Adrenal gland (tissue), 12 donors: Measurements from ENCODE around the gene S100P. TPM values are rescaled to one million over a fixed set of nuclear protein-coding genes. Genes with fewer than 3 reads are reported as not detected.

Source experiments
- DNase-seq, 7 donors: peaks; one replicate each; pipeline ENCODE4 v3.0.0-alpha.2; 2019 to 2020
- H3K27ac ChIP-seq, 5 donors: fragments of 200-600 bp; sonication (generic) in 4 of 5; 1 replicate in 3 of 5; 2 replicates in 2 of 5; pipeline versions ENCODE4 v1.5.1 to v1.8.0; 2016 to 2020; ENCODE audit warnings: mild to moderate bottlenecking in 1 of 5
- H3K27me3 ChIP-seq: fragments of 200-600 bp; 2 replicates; pipeline ENCODE4 v1.8.0; 2021
- H3K36me3 ChIP-seq, 2 donors: fragments of 200-600 bp; replicated peaks in 1 of 2; 1 replicate in 1 of 2; 2 replicates in 1 of 2; pipeline versions ENCODE4 v1.5.1 to v1.8.0; 2018 to 2022
- H3K4me1 ChIP-seq, 2 donors: fragments of 200-600 bp; replicated peaks in 1 of 2; 1 replicate in 1 of 2; 2 replicates in 1 of 2; pipeline versions ENCODE4 v1.5.1 to v1.8.0; 2018 to 2021
- H3K4me3 ChIP-seq, 4 donors: fragments of 200-600 bp; sonication (generic) in 3 of 4; one replicate each; pipeline ENCODE4 v1.5.1; 2016 to 2018
- H3K9me3 ChIP-seq, 3 donors: fragments of 200-600 bp; sonication (generic) in 1 of 3; replicated peaks in 1 of 3; 1 replicate in 2 of 3; 2 replicates in 1 of 3; pipeline versions ENCODE4 v1.5.1 to v1.8.0; 2016 to 2021
- POLR2A ChIP-seq, 2 donors: fragments of 450-650 bp; IDR thresholded peaks; one replicate each; pipeline ENCODE4 v1.6.1; 2017; ENCODE audit warnings: antibody characterized with exemption in 2 of 2, mild to moderate bottlenecking in 2 of 2, moderate library complexity in 1 of 2
- whole genome bisulfite sequencing, 4 donors: extraction: QIAGEN DNeasy Blood & Tissue Kit in 2 of 4; methylation state at CpG; one replicate each; pipeline versions ENCODE4 v1.1.5 to v1.1.7; 2013 to 2017; 5-methylcytosine and 5-hydroxymethylcytosine counted together
- intact Hi-C, 2 donors: fragments of 100-400 bp; cut with DNase I; formaldehyde crosslinking; loops; one replicate each; pipeline versions ENCODE4 v1.14.1 to v1.15.0; 2022 to 2023
- polyA plus RNA-seq, 3 donors: library from polyadenylated mRNA; stranded (reverse); fragments of 200-250 nt in 2 of 3; fragments of 350-450 nt in 1 of 3; fragmentation: Illumina TruSeq in 1 of 3; extraction: RNeasy Lipid Tissue Mini Kit (QIAGEN cat#74804) in 1 of 3; gene quantifications; one replicate each; pipeline ENCODE4 v1.2.3, GENCODE V29; 2013 to 2014
- total RNA-seq, 9 donors: library from RNA; depleted of rRNA in 4 of 9; stranded (reverse); fragments of >200 nt in 4 of 9; fragments of 120-200 nt in 1 of 9; fragmentation: NEBNext Ultra II Directional in 1 of 9; extraction: Animal tissue kit (Norgen Biotek cat#: 25700) in 1 of 9; gene quantifications; one replicate each; pipeline versions ENCODE4 v1.1.0 to v1.2.4, GENCODE V29; 2013 to 2023
- TF ChIP-seq, protein P1 (sequence below), 6 experiments: fragments of 450-650 bp in 4 of 6; fragments of 200-600 bp in 2 of 6; sonication (generic) in 1 of 6; IDR thresholded peaks; 1 replicate in 5 of 6; 2 replicates in 1 of 6; pipeline versions ENCODE4 v1.5.1 to v1.8.0; 2016 to 2021; ENCODE audit warnings: antibody characterized with exemption in 6 of 6, mild to moderate bottlenecking in 2 of 6, moderate library complexity in 1 of 6
- donor health status: healthy with polysubstance abuse.
- donor health status: Bipolar disorder and iron deficiency.
- donor health status: DM: yes; HTN: yes; CAD: no.
- donor health status: DM: no; HTN: no; CAD: no.
- donor health status: DM: no; HTN: no; CAD: no.
- donor health status: DM: yes; HTN: yes; CAD: no.

Gene S100P
- total and polyA plus RNA-seq, 12 donors: 0.42 to 1.9 (median 0.84) TPM; not detected in 5

DNA sequence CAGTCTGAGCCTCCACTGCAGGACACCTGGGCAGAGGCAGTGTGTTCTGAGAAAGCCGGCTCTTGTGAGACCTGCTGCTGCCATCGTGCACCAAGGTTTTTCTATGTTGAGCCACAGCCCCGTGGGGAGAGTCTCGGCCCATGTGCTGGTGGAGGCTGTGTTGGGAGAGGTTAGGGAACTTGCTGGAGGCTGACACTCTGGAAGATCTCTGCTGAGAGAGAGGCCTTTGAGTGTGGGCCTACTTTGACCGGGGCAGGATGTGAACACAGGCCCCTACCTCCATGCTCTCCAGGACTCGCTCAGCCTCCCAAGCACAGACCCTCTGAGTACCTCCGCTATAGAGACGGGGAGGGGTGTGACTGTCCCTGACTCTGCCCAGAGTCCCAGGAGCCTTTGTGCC lies 1.3 kb upstream of the S100P start:
- TF ChIP-seq, protein P1, sequence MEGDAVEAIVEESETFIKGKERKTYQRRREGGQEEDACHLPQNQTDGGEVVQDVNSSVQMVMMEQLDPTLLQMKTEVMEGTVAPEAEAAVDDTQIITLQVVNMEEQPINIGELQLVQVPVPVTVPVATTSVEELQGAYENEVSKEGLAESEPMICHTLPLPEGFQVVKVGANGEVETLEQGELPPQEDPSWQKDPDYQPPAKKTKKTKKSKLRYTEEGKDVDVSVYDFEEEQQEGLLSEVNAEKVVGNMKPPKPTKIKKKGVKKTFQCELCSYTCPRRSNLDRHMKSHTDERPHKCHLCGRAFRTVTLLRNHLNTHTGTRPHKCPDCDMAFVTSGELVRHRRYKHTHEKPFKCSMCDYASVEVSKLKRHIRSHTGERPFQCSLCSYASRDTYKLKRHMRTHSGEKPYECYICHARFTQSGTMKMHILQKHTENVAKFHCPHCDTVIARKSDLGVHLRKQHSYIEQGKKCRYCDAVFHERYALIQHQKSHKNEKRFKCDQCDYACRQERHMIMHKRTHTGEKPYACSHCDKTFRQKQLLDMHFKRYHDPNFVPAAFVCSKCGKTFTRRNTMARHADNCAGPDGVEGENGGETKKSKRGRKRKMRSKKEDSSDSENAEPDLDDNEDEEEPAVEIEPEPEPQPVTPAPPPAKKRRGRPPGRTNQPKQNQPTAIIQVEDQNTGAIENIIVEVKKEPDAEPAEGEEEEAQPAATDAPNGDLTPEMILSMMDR (IDR thresholded peaks at IDR 0.05): no peak
- TF ChIP-seq POLR2A (IDR thresholded peaks at IDR 0.05): no peak
- Histone ChIP-seq H3K9me3 (no peaks in the 10 kb centered on the region), H3K4me3 (no peak overlapping the region), H3K27ac (no peak overlapping the region), H3K27me3 (no peaks in the 10 kb centered on the region), H3K36me3 (no peaks in the 10 kb centered on the region), H3K4me1 (peaks cover 5 to 22% of the 10 kb centered on the region in 2 donors)
- intact Hi-C loops: no loop called here
- 85 to 94% (median 89%) methylated on average over 3 to 8 of the region's 8 CpGs for WGBS, 4 donors
- DNase-seq: peak in 1 of 7 donors; percentile 9

DNA sequence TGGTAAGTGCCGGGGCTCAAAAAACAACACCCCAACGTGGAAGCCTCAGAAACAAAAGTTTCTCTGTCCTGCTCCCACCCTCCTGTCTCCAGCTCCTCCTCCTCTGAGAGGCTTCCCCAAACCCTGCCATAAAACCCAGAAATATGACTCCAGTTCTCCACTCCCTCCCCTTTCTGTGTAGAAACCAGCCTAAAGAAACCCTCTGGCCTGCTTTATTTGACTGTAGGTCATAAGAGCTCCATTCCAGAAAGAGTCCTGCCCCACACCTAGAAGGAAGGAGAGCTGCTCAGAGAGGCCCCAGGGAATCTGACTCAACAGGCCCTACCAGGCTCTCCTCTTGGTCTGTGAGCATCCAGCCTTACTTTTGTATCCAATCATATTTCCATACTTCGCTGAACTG lies 872 bp upstream of the S100P start:
- DNase-seq: peak in 1 of 7 donors; percentile 1
- intact Hi-C loops: no loop called here
- Histone ChIP-seq H3K9me3 (no peaks in the 10 kb centered on the region), H3K4me3 (no peak overlapping the region), H3K36me3 (no peaks in the 10 kb centered on the region), H3K27me3 (no peaks in the 10 kb centered on the region), H3K27ac (no peak overlapping the region), H3K4me1 (peaks cover 5 to 22% of the 10 kb centered on the region in 2 donors)
- TF ChIP-seq, protein P1 (IDR thresholded peaks at IDR 0.05): no peak
- no peak for TF ChIP-seq POLR2A (IDR thresholded peaks at IDR 0.05)
- 82 to 100% (median 85%) methylated on average over 1 to 3 of the region's 3 CpGs for WGBS, 4 donors

DNA sequence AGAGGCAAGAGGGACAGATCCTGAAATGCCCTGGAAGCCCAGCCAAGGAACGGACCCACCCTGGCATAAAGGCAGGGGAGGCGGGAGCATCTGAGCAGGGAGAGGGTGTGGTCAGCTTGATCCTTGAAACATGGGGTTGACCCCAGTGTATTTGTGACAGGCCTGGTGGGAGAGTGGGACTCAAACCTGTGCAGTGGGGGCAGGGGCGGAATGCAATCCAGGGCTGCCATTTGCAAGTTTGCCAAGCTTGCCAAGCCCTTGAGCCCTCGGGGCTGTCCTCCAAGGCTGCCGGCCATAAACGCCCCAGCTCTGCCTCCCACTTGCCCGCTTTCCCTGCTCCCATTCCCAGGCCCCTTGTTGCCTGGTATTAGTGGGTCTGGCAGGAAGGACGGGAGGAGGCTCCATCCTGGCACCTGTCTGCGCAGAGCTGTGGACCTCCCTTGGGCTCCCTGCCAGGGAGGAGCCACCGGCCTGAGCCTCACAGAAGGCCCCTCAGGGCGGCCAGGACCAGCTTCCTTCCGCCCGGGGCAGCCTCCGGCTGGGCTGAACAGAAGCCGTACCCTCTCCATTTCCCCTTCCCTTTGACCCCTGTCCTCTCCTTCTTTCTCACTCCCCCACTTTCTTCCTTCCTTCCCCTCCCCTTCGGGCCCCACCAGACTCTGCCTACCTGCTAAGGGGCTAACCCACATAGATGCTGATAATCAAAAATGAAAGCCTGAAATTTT lies 661 bp downstream of the S100P start:
- Histone ChIP-seq H3K27me3 (no peaks in the 10 kb centered on the region), H3K4me1 (peaks cover 0 to 16% of the 10 kb centered on the region in 2 donors), H3K27ac (peak overlapping the region in 1 of 5 donors; percentile 4), H3K4me3 (no peak overlapping the region), H3K36me3 (no peaks in the 10 kb centered on the region), H3K9me3 (no peaks in the 10 kb centered on the region)
- TF ChIP-seq, protein P1 (IDR thresholded peaks at IDR 0.05): no peak
- TF ChIP-seq POLR2A (IDR thresholded peaks at IDR 0.05): no peak
- intact Hi-C loops: no loop called here
- peak in 1 of 7 donors; percentile 24 for DNase-seq
- WGBS, 4 donors: 58 to 78% (median 67%) methylated on average over 16 of the region's 16 CpGs

DNA sequence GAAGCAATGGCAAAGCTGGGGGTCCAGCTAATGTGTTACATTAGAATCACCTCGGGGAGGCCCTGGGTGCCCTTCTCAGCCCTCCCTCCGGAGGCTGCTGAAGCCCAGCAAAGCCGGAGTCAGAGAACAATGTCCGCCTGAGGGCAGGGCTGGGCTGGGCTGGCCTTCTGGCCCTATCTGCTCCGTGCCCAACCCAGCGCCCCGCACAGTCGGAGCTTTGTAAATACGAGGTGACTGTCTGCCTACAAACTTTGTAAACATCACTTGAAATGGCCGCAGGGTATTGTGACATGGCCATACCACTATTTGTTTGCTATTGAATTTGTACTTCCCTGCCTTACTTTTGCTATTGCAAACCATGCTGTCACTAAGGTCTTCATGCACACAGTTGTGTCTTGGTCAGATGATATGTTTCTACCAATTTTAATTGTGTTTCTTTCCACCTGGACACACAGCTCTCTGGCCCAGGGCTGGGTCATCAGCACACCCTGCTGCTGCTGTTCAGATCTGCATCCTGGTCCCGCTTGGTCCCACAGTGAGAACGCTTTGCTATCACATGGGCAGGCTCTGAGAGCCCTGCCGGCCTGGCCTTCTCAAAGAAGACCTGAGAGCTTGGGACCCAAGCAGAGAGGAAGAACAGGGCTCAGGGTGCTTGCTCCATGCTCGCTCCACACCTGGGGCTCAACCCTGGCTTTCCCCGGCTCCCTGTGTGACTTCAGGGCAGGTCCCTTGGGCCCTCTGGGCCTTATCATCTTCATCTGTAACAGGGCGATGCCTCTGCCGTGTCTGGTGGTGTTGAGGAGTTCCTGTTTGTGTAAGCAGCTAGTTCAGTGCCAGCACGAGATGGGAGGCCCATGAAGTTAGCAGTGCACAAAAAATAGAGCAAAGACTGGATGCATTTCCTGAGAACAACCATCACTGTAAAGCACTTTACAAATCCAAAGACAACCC lies 2.3 kb downstream of the S100P start:
- Histone ChIP-seq H3K9me3 (no peaks in the 10 kb centered on the region), H3K4me1 (peaks cover 0 to 14% of the 10 kb centered on the region in 2 donors), H3K36me3 (peaks cover 0 to 8% of the 10 kb centered on the region in 2 donors), H3K27me3 (no peaks in the 10 kb centered on the region), H3K27ac (peak overlapping the region in 2 of 5 donors; percentile 52 to 77), H3K4me3 (no peak overlapping the region)
- intact Hi-C loops: no loop called here
- DNase-seq: no peak
- no peak for TF ChIP-seq POLR2A (IDR thresholded peaks at IDR 0.05)
- TF ChIP-seq, protein P1 (IDR thresholded peaks at IDR 0.05): no peak
- 75 to 79% (median 78%) methylated on average over 14 to 18 of the region's 18 CpGs for WGBS, 4 donors
